HEK293 (cell line): Measurements from ENCODE around the gene EIF3M.

Experiments
- BCL11A ChIP-seq: fragments of 450-650 bp; formaldehyde crosslinking; IDR thresholded peaks from 2 replicates; pipeline ENCODE4 v1.5.1; 2016; ENCODE audit warnings: low read depth, missing biosample characterization, missing genetic modification characterization
- BCL11B ChIP-seq: fragments of 450-650 bp; formaldehyde crosslinking; IDR thresholded peaks from 2 replicates; pipeline ENCODE4 v1.5.1; 2016; ENCODE audit warnings: low read depth, missing biosample characterization, missing genetic modification characterization
- KLF16 ChIP-seq: fragments of 450-650 bp; formaldehyde crosslinking; IDR thresholded peaks from 2 replicates; pipeline ENCODE4 v1.5.1; 2017; ENCODE audit warnings: missing biosample characterization, missing genetic modification characterization
- ZFP69B ChIP-seq: fragments of 450-650 bp; formaldehyde crosslinking; IDR thresholded peaks from 2 replicates; pipeline ENCODE4 v1.5.1; 2016; ENCODE audit warnings: missing biosample characterization, missing genetic modification characterization
- ZNF133 ChIP-seq: fragments of 450-650 bp; formaldehyde crosslinking; IDR thresholded peaks from 2 replicates; pipeline ENCODE4 v1.5.1; 2016; ENCODE audit warnings: missing biosample characterization, missing genetic modification characterization
- ZNF140 ChIP-seq: fragments of 450-650 bp; formaldehyde crosslinking; IDR thresholded peaks from 2 replicates; pipeline ENCODE4 v1.5.1; 2016; ENCODE audit warnings: missing biosample characterization, missing genetic modification characterization
- ZNF184 ChIP-seq: fragments of 450-650 bp; IDR thresholded peaks from 2 replicates; pipeline ENCODE4 v1.5.1; 2018; ENCODE audit warnings: missing biosample characterization, mild to moderate bottlenecking, missing genetic modification characterization
- ZNF202 ChIP-seq: fragments of 450-650 bp; formaldehyde crosslinking; IDR thresholded peaks from 2 replicates; pipeline ENCODE4 v1.5.1; 2016; ENCODE audit warnings: missing biosample characterization, missing genetic modification characterization, borderline replicate concordance
- ZNF341 ChIP-seq: fragments of 450-650 bp; formaldehyde crosslinking; IDR thresholded peaks from 2 replicates; pipeline ENCODE4; 2016; ENCODE audit warnings: low read depth, missing biosample characterization, missing genetic modification characterization
- ZNF548 ChIP-seq: fragments of 450-650 bp; formaldehyde crosslinking; IDR thresholded peaks from 2 replicates; pipeline ENCODE4 v1.5.1; 2016; ENCODE audit warnings: missing biosample characterization, missing genetic modification characterization
- ZNF560 ChIP-seq: fragments of 450-650 bp; formaldehyde crosslinking; IDR thresholded peaks from 2 replicates; pipeline ENCODE4 v1.5.1; 2017; ENCODE audit warnings: missing biosample characterization, missing genetic modification characterization, borderline replicate concordance
- ZNF621 ChIP-seq: fragments of 450-650 bp; formaldehyde crosslinking; IDR thresholded peaks from 2 replicates; pipeline ENCODE4 v1.5.1; 2017; ENCODE audit warnings: missing biosample characterization, missing genetic modification characterization
- ZNF654 ChIP-seq: fragments of 450-650 bp; formaldehyde crosslinking; IDR thresholded peaks from 2 replicates; pipeline ENCODE4 v1.5.1; 2016; ENCODE audit warnings: low read depth, missing biosample characterization, missing genetic modification characterization
- ZNF707 ChIP-seq: fragments of 450-650 bp; formaldehyde crosslinking; IDR thresholded peaks from 2 replicates; pipeline ENCODE4 v1.5.1; 2016; ENCODE audit warnings: missing biosample characterization, missing genetic modification characterization
- ZNF777 ChIP-seq: fragments of 450-650 bp; formaldehyde crosslinking; IDR thresholded peaks from 2 replicates; pipeline ENCODE4 v1.5.1; 2017; ENCODE audit warnings: missing biosample characterization, missing genetic modification characterization, borderline replicate concordance
- ZNF830 ChIP-seq: fragments of 450-650 bp; IDR thresholded peaks from 2 replicates; pipeline ENCODE4 v1.5.0; 2018; ENCODE audit warnings: missing biosample characterization, missing genetic modification characterization, low read depth, mild to moderate bottlenecking, moderate library complexity
- TF ChIP-seq, protein P1 (sequence below): fragments of 450-650 bp; formaldehyde crosslinking; IDR thresholded peaks from 2 replicates; pipeline ENCODE4 v1.5.1; 2016; ENCODE audit warnings: missing biosample characterization, missing genetic modification characterization
- TF ChIP-seq, protein P2 (sequence below): fragments of 450-650 bp; formaldehyde crosslinking; IDR thresholded peaks from 2 replicates; pipeline ENCODE4 v1.5.1; 2016; ENCODE audit warnings: missing biosample characterization, missing genetic modification characterization
- TF ChIP-seq, protein P3 (sequence below): fragments of 450-650 bp; formaldehyde crosslinking; IDR thresholded peaks from 2 replicates; pipeline ENCODE4 v1.5.1; 2016; ENCODE audit warnings: missing biosample characterization, missing genetic modification characterization
- TF ChIP-seq, protein P4 (sequence below): fragments of 450-650 bp; formaldehyde crosslinking; IDR thresholded peaks from 2 replicates; pipeline ENCODE4 v1.5.1; 2016; ENCODE audit warnings: missing biosample characterization, missing genetic modification characterization
- TF ChIP-seq, protein P5 (sequence below): fragments of 450-650 bp; formaldehyde crosslinking; IDR thresholded peaks from 2 replicates; pipeline ENCODE4 v1.5.1; 2016; ENCODE audit warnings: missing biosample characterization, missing genetic modification characterization
- TF ChIP-seq, protein P6 (sequence below): fragments of 450-650 bp; formaldehyde crosslinking; IDR thresholded peaks from 2 replicates; pipeline ENCODE4 v1.5.1; 2017; ENCODE audit warnings: missing biosample characterization, missing genetic modification characterization
- TF ChIP-seq, protein P7 (sequence below): fragments of 450-650 bp; formaldehyde crosslinking; IDR thresholded peaks from 2 replicates; pipeline ENCODE4 v1.5.1; 2016; ENCODE audit warnings: missing biosample characterization, missing genetic modification characterization

The EIF3M gene

DNA sequence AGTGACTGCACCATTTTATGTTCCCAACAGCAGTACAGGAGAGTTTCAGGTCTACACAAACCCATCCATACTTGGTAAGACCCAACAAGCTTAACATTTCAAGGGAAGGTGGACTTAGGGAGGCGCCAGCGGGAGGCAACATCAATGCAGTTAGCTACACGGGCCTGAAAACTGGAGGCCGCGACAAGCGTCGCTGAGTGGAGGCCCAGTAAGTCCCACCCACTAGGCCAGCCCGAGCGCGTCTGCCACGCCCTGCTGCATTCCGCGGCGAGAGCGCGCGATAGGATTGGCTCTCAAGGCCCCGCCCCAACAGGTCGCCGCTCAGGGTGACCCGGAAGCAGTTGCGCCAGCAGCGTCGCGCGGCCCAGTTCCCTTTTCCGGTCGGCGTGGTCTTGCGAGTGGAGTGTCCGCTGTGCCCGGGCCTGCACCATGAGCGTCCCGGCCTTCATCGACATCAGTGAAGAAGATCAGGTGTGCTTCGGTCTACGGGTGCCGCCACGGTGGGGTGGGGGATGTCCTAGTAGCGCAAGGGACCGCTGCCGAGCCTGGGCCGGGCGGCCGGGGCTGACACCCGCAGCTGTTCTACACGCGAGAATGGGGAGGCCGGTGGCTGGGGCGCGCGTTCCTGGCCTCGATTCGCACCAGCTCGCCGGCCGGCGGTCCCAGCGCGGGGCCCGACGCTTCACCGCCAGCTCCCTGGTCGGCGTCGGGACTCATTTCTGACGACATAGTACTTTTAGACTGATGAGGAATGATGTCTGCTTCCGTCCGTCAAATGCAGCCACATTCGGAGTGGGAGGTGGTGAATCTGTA, at the start of gene EIF3M (continued):
- TF ChIP-seq ZNF184 (tag by site-specific recombination) = no peak
- TF ChIP-seq ZNF560 = no peak
- no peak for TF ChIP-seq ZNF140 (tag by site-specific recombination)
- TF ChIP-seq, protein P1, sequence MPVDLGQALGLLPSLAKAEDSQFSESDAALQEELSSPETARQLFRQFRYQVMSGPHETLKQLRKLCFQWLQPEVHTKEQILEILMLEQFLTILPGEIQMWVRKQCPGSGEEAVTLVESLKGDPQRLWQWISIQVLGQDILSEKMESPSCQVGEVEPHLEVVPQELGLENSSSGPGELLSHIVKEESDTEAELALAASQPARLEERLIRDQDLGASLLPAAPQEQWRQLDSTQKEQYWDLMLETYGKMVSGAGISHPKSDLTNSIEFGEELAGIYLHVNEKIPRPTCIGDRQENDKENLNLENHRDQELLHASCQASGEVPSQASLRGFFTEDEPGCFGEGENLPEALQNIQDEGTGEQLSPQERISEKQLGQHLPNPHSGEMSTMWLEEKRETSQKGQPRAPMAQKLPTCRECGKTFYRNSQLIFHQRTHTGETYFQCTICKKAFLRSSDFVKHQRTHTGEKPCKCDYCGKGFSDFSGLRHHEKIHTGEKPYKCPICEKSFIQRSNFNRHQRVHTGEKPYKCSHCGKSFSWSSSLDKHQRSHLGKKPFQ (tag by site-specific recombination) = no peak
- TF ChIP-seq ZNF777 (tag by site-specific recombination) = no peak
- TF ChIP-seq, protein P2, sequence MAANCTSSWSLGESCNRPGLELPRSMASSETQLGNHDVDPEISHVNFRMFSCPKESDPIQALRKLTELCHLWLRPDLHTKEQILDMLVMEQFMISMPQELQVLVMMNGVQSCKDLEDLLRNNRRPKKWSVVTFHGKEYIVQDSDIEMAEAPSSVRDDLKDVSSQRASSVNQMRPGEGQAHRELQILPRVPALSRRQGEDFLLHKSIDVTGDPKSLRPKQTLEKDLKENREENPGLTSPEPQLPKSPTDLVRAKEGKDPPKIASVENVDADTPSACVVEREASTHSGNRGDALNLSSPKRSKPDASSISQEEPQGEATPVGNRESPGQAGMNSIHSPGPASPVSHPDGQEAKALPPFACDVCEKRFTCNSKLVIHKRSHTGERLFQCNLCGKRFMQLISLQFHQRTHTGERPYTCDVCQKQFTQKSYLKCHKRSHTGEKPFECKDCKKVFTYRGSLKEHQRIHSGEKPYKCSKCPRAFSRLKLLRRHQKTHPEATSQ (tag by site-specific recombination) = no peak; the same call in 1 of the 2 replicates
- TF ChIP-seq ZNF707 (tag by site-specific recombination) = no peak
- no peak for TF ChIP-seq ZNF621
- TF ChIP-seq, protein P3, sequence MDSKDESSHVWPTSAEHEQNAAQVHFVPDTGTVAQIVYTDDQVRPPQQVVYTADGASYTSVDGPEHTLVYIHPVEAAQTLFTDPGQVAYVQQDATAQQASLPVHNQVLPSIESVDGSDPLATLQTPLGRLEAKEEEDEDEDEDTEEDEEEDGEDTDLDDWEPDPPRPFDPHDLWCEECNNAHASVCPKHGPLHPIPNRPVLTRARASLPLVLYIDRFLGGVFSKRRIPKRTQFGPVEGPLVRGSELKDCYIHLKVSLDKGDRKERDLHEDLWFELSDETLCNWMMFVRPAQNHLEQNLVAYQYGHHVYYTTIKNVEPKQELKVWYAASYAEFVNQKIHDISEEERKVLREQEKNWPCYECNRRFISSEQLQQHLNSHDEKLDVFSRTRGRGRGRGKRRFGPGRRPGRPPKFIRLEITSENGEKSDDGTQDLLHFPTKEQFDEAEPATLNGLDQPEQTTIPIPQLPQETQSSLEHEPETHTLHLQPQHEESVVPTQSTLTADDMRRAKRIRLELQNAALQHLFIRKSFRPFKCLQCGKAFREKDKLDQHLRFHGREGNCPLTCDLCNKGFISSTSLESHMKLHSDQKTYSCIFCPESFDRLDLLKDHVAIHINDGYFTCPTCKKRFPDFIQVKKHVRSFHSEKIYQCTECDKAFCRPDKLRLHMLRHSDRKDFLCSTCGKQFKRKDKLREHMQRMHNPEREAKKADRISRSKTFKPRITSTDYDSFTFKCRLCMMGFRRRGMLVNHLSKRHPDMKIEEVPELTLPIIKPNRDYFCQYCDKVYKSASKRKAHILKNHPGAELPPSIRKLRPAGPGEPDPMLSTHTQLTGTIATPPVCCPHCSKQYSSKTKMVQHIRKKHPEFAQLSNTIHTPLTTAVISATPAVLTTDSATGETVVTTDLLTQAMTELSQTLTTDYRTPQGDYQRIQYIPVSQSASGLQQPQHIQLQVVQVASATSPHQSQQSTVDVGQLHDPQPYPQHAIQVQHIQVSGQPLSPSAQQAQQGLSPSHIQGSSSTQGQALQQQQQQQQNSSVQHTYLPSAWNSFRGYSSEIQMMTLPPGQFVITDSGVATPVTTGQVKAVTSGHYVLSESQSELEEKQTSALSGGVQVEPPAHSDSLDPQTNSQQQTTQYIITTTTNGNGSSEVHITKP (tag by site-specific recombination) = peak; percentile 60
- TF ChIP-seq ZNF202 (tag by site-specific recombination) = no peak
- TF ChIP-seq ZNF654 (tag by site-specific recombination) = no peak
- TF ChIP-seq KLF16 (tag by site-specific recombination) = peak; percentile 86; the same call in 1 of the 2 replicates
- TF ChIP-seq BCL11A (tag by site-specific recombination) = no peak
- no peak for TF ChIP-seq ZNF133 (tag by site-specific recombination)
- TF ChIP-seq ZNF341 (tag by site-specific recombination) = peak; percentile 22; the same call in 1 of the 2 replicates
- no peak for TF ChIP-seq BCL11B
- TF ChIP-seq, protein P4, sequence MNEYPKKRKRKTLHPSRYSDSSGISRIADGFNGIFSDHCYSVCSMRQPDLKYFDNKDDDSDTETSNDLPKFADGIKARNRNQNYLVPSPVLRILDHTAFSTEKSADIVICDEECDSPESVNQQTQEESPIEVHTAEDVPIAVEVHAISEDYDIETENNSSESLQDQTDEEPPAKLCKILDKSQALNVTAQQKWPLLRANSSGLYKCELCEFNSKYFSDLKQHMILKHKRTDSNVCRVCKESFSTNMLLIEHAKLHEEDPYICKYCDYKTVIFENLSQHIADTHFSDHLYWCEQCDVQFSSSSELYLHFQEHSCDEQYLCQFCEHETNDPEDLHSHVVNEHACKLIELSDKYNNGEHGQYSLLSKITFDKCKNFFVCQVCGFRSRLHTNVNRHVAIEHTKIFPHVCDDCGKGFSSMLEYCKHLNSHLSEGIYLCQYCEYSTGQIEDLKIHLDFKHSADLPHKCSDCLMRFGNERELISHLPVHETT = no peak
- TF ChIP-seq, protein P5, sequence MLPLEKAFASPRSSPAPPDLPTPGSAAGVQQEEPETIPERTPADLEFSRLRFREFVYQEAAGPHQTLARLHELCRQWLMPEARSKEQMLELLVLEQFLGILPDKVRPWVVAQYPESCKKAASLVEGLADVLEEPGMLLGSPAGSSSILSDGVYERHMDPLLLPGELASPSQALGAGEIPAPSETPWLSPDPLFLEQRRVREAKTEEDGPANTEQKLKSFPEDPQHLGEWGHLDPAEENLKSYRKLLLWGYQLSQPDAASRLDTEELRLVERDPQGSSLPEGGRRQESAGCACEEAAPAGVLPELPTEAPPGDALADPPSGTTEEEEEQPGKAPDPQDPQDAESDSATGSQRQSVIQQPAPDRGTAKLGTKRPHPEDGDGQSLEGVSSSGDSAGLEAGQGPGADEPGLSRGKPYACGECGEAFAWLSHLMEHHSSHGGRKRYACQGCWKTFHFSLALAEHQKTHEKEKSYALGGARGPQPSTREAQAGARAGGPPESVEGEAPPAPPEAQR = no peak
- TF ChIP-seq, protein P6, sequence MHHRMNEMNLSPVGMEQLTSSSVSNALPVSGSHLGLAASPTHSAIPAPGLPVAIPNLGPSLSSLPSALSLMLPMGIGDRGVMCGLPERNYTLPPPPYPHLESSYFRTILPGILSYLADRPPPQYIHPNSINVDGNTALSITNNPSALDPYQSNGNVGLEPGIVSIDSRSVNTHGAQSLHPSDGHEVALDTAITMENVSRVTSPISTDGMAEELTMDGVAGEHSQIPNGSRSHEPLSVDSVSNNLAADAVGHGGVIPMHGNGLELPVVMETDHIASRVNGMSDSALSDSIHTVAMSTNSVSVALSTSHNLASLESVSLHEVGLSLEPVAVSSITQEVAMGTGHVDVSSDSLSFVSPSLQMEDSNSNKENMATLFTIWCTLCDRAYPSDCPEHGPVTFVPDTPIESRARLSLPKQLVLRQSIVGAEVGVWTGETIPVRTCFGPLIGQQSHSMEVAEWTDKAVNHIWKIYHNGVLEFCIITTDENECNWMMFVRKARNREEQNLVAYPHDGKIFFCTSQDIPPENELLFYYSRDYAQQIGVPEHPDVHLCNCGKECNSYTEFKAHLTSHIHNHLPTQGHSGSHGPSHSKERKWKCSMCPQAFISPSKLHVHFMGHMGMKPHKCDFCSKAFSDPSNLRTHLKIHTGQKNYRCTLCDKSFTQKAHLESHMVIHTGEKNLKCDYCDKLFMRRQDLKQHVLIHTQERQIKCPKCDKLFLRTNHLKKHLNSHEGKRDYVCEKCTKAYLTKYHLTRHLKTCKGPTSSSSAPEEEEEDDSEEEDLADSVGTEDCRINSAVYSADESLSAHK (tag by site-specific recombination) = peak; percentile 66
- TF ChIP-seq ZNF548 (tag by site-specific recombination) = no peak
- TF ChIP-seq ZFP69B (tag by site-specific recombination) = no peak
- no peak for TF ChIP-seq ZNF830
- TF ChIP-seq, protein P7, sequence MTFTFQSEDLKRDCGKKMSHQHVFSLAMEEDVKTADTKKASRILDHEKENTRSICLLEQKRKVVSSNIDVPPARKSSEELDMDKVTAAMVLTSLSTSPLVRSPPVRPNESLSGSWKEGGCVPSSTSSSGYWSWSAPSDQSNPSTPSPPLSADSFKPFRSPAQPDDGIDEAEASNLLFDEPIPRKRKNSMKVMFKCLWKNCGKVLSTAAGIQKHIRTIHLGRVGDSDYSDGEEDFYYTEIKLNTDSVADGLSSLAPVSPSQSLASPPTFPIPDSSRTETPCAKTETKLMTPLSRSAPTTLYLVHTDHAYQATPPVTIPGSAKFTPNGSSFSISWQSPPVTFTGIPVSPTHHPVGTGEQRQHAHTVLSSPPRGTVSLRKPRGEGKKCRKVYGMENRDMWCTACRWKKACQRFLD = peak; percentile 81
